Stomach (tissue), 19 donors: ENCODE measurements around the gene SCML2. TPM values are rescaled to one million over a fixed set of nuclear protein-coding genes. Genes with fewer than 3 reads are reported as not detected.
A peak's percentile ranks its signal among the peaks of the same experiment; 100 is the strongest.

Experiments used
- DNase-seq, 2 donors: peaks; one replicate each; pipeline versions ENCODE4 v3.0.0 to v3.0.0-alpha.2; 2013 to 2019
- H3K27ac ChIP-seq, 5 donors: fragments of 200-600 bp in 4 of 5; sonication (generic) in 4 of 5; one replicate each; pipeline ENCODE4 v1.5.1; 2013 to 2019; ENCODE audit warnings: mild to moderate bottlenecking in 1 of 5, moderate library complexity in 1 of 5
- H3K27me3 ChIP-seq, 3 donors: fragments of 200-600 bp; sonication (generic); one replicate each; pipeline ENCODE4 v1.5.1; 2017 to 2019; ENCODE audit warnings: mixed run types in 1 of 3
- H3K36me3 ChIP-seq, 4 donors: fragments of 200-600 bp; sonication (generic); 1 replicate in 3 of 4; 2 replicates in 1 of 4; pipeline ENCODE4 v1.5.1; 2016 to 2019
- H3K4me1 ChIP-seq, 4 donors: fragments of 200-600 bp; sonication (generic); one replicate each; pipeline ENCODE4 v1.5.1; 2016 to 2019
- H3K4me3 ChIP-seq, 4 donors: fragments of 200-600 bp; sonication (generic) in 3 of 4; one replicate each; pipeline ENCODE4 v1.5.1; 2016 to 2019; ENCODE audit warnings: mild to moderate bottlenecking in 1 of 4
- H3K9me3 ChIP-seq, 4 donors: fragments of 200-600 bp; sonication (generic); one replicate each; pipeline ENCODE4 v1.5.1; 2016 to 2019
- EP300 ChIP-seq: sonication (generic); formaldehyde crosslinking; IDR thresholded peaks from one replicate; pipeline ENCODE4 v1.6.1; 2017; ENCODE audit warnings: antibody characterized with exemption
- POLR2A ChIP-seq, 4 donors: fragments of 450-650 bp; IDR thresholded peaks; one replicate each; pipeline ENCODE4 v1.6.1; 2016; ENCODE audit warnings: antibody characterized with exemption in 4 of 4, control low read depth in 2 of 4, mild to moderate bottlenecking in 1 of 4, moderate library complexity in 1 of 4
- POLR2AphosphoS5 ChIP-seq, 3 donors: sonication (generic); formaldehyde crosslinking; IDR thresholded peaks; one replicate each; pipeline ENCODE4 v1.6.1; 2016; ENCODE audit warnings: antibody characterized with exemption in 3 of 3
- WGBS, 5 donors: extraction: QIAGEN DNeasy Blood & Tissue Kit in 3 of 5; methylation state at CpG; one replicate each; pipeline versions ENCODE4 v1.1.5 to v1.1.7; 2013 to 2018; 5-methylcytosine and 5-hydroxymethylcytosine counted together
- intact Hi-C: fragments of 100-400 bp; cut with DNase I; formaldehyde crosslinking; loops from one replicate; pipeline ENCODE4 v1.15.1; 2023; ENCODE audit warnings: low total_unique reads
- long read RNA-seq, 10 donors: transcript quantifications; one replicate each; lab custom pipeline, GENCODE V29; 2026
- polyA plus RNA-seq, 3 donors: library from polyadenylated mRNA; stranded (reverse); fragments of 200-250 nt; gene quantifications; one replicate each; pipeline ENCODE4 v1.2.3, GENCODE V29; 2013
- total RNA-seq, 5 donors: library from RNA; depleted of rRNA; stranded (reverse); fragments of >200 nt; gene quantifications; one replicate each; pipeline versions ENCODE4 v1.1.0 to v1.2.3, GENCODE V29; 2014 to 2016
- TF ChIP-seq, protein P1 (sequence below), 7 experiments: fragments of 450-650 bp in 4 of 7; fragments of 200-600 bp in 3 of 7; sonication (generic) in 3 of 7; IDR thresholded peaks; one replicate each; pipeline ENCODE4 v1.5.1; 2016 to 2019; ENCODE audit warnings: antibody characterized with exemption in 7 of 7, control low read depth in 2 of 7, mild to moderate bottlenecking in 1 of 7
- donor health status: healthy with polysubstance abuse.
- donor health status: Bipolar disorder and iron deficiency.
- donor health status: healthy.

Gene SCML2
- total RNA-seq (1 to 10 TPM in 3 of 5 donors, under 1 TPM in 1, not detected in 1; 0.45 to 5.7 (median 2.6) TPM), polyA plus RNA-seq (1 to 10 TPM in 1 of 3 donors, under 1 TPM in 2; 0.46 to 1.6 (median 0.56) TPM)
- long read RNA-seq, donor 1, result 0 reads
- long read RNA-seq, donor 2, full-length matches to known transcripts, result 1 of 1 reads
- long read RNA-seq, donor 2, partial matches to known transcripts, result 0 of 1 reads
- long read RNA-seq, donor 2, other reads (novel, unspliced or antisense), result 0 of 1 reads
- long read RNA-seq, donor 3, full-length matches to known transcripts, result 1 of 1 reads
- long read RNA-seq, donor 3, partial matches to known transcripts, result 0 of 1 reads
- long read RNA-seq, donor 3, other reads (novel, unspliced or antisense), result 0 of 1 reads
- long read RNA-seq, donor 4, result 0 reads
- long read RNA-seq, donor 5, result 0 reads
- long read RNA-seq, donor 6, result 0 reads
- long read RNA-seq, donor 7, full-length matches to known transcripts, result 1 of 1 reads
- long read RNA-seq, donor 7, partial matches to known transcripts, result 0 of 1 reads
- long read RNA-seq, donor 7, other reads (novel, unspliced or antisense), result 0 of 1 reads
- long read RNA-seq, donor 8, result 0 reads
- long read RNA-seq, donor 9, full-length matches to known transcripts, result 1 of 1 reads
- long read RNA-seq, donor 9, partial matches to known transcripts, result 0 of 1 reads
- long read RNA-seq, donor 9, other reads (novel, unspliced or antisense), result 0 of 1 reads
- long read RNA-seq, donor 10, result 0 reads

DNA sequence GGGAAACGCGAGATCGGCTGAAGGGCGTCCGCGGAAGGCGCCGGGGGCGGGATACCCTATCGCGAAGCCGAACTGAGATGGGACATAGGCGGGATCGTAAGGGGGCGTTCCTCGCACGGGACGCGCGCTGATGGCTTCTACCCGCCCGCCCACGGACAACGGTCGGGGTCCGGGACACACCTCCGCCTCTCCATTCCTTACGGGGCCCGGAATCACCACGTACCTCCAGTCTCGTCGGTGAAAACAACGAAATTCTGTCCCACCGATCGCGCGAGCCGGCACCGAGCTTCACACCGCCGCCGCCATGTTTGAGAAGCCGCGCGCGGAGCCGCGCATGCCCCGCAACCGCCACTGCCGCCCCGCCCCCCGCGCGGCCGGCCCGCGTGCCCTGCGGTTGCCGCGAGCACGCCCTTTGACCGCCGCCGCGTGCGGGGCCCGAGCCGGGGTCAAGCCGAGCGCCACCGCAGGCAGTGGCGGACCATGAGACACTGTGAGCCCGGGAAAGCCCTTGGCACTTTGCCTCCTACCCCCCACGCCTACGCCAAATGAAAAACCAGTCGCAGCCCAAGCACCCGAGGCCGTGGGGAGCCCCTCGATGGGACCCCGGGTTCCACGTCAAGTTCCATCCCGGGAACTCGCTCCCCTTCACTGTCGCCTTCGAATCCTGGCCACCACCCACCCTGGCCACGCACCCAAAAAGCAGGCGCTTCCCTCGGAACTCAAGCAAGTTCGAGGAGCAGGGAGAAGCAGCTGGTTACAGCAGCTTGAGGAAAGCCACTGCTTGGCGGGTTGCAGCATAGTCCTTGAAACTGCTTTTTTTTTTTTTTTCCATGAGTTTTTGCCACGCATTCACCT lies at the start of gene SCML2:
TSS of gene SCML2 (minus strand) at position 320 of the 855 bp plus-strand sequence. CDS start 20,617 bp downstream, outside the sequence.
- TF ChIP-seq EP300 (no peak), POLR2A (IDR thresholded peaks at IDR 0.05) (no peak), POLR2AphosphoS5 (IDR thresholded peaks at IDR 0.05) (no peak)
- TF ChIP-seq, protein P1, sequence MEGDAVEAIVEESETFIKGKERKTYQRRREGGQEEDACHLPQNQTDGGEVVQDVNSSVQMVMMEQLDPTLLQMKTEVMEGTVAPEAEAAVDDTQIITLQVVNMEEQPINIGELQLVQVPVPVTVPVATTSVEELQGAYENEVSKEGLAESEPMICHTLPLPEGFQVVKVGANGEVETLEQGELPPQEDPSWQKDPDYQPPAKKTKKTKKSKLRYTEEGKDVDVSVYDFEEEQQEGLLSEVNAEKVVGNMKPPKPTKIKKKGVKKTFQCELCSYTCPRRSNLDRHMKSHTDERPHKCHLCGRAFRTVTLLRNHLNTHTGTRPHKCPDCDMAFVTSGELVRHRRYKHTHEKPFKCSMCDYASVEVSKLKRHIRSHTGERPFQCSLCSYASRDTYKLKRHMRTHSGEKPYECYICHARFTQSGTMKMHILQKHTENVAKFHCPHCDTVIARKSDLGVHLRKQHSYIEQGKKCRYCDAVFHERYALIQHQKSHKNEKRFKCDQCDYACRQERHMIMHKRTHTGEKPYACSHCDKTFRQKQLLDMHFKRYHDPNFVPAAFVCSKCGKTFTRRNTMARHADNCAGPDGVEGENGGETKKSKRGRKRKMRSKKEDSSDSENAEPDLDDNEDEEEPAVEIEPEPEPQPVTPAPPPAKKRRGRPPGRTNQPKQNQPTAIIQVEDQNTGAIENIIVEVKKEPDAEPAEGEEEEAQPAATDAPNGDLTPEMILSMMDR (IDR thresholded peaks at IDR 0.05), result no peak

GRCh38 chrX:18401848-18402213 lies 47.3 kb upstream of the SCML2 start:
- Histone ChIP-seq H3K4me3 (no peak overlapping the region), H3K27ac (no peak overlapping the region), H3K4me1 (no peaks in the 10 kb centered on the region), H3K36me3 (no peaks in the 10 kb centered on the region), H3K27me3 (peaks cover 0 to 7% (median 0%) of the 10 kb centered on the region in 3 donors), H3K9me3 (peaks cover 0 to 6% (median 0%) of the 10 kb centered on the region in 4 donors)
- DNase-seq, result no peak
- 54 to 85% (median 71%) methylated on average over 4 of the region's 4 CpGs for WGBS, 5 donors
- intact Hi-C loops, result loop anchor here (10.0 kb wide), 1 partner anchor 493 kb away; no protein-coding TSS in a partner anchor
- TF ChIP-seq, protein P1 (IDR thresholded peaks at IDR 0.05), result no peak
- TF ChIP-seq EP300 (no peak), POLR2A (IDR thresholded peaks at IDR 0.05) (no peak), POLR2AphosphoS5 (IDR thresholded peaks at IDR 0.05) (no peak)

More for the DNA sequence above, at the start of gene SCML2:
- intact Hi-C loops, result no loop called here
- Histone ChIP-seq H3K4me1 (peaks cover 0 to 10% (median 4%) of the 10 kb centered on the region in 4 donors), H3K36me3 (no peaks in the 10 kb centered on the region), H3K9me3 (peaks cover 0 to 7% (median 0%) of the 10 kb centered on the region in 4 donors), H3K4me3 (peak within 1 kb of the TSS; percentile 51 to 70 (median 61)), H3K27me3 (peaks cover 0 to 3% (median 0%) of the 10 kb centered on the region in 3 donors), H3K27ac (peak within 1 kb of the TSS in 2 of 5 donors; percentile 59 to 71)
- 1 to 45% (median 4%) methylated on average over 4 to 88 of the region's 92 CpGs for WGBS, 5 donors
- DNase-seq, result peak; percentile 35 to 75

- WGBS, 5 donors, result 70 to 76% (median 72%) methylated on average over 11 of the region's 11 CpGs
- TF ChIP-seq EP300 (no peak), POLR2AphosphoS5 (IDR thresholded peaks at IDR 0.05) (no peak), POLR2A (IDR thresholded peaks at IDR 0.05) (no peak)
- TF ChIP-seq, protein P1 (IDR thresholded peaks at IDR 0.05), result no peak
- Histone ChIP-seq H3K4me1 (no peaks in the 10 kb centered on the region), H3K36me3 (no peaks in the 10 kb centered on the region), H3K4me3 (no peak overlapping the region), H3K9me3 (no peaks in the 10 kb centered on the region), H3K27ac (no peak overlapping the region), H3K27me3 (no peaks in the 10 kb centered on the region)
- no peak for DNase-seq
- intact Hi-C loops, result no loop called here
These were observed 40.0 kb upstream of the SCML2 start for GRCh38 chrX:18394477-18394876.
